ENCODE data around the gene PRTG. TPM values are rescaled to one million over a fixed set of nuclear protein-coding genes. Genes with fewer than 3 reads are reported as not detected.
"Not testable (repeated sequence)": the region's sequence is repeated elsewhere in the genome, so short reads cannot be mapped to it uniquely, and the experiment has no call there.

PRTG gene
- total RNA-seq, 1 donor, result under 0.01 TPM

DNA sequence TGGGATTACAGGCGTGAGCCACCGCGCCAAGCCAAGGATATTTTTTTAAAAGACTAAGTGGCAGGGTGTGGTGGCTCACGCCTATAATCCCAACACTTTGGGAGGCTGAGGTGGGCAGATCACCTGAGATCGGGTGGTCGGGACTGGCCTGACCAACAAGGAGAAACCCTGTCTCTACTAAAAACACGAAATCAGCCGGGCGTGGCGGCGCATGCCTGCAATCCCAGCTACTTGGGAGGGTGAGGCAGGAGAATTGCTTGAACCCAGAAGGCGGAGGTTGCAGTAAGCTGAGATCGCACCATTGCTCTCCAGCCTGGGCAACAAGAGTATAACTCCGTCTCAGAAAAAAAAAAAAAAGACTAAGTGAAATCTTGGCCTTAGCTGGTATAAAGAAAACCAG lies 49.8 kb downstream of the PRTG start:
- not testable (repeated sequence) for H3K27me3 ChIP-seq (ENCODE audit: insufficient read depth, low read length); H3K4me1 ChIP-seq (ENCODE audit: insufficient read depth, low read length); H3K4me3 ChIP-seq (ENCODE audit: low read length); H3K9me3 ChIP-seq (ENCODE audit: low read depth, low read length)

DNA sequence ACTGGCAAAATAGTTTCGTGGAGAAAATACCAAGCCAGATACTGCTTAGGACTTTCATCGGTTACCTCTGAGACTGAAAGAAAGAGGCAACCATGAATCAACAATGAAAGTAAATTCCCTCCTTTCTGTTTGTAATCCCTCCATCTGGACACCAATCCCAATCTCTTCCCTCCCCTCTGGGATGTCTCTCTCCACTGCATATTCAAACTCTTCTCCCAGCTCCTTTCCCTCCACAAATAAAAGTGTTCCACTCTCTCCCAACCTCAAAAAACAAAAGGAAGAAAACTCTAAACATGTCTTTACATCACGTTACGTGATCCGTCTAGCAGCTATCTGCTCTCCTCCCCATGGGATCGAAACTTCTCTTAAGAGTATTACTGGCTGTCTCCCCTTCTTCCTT lies 55.2 kb downstream of the PRTG start:
- Histone ChIP-seq H3K27me3 (ENCODE audit: insufficient read depth, low read length) (no peaks in the 10 kb centered on the region), H3K4me3 (ENCODE audit: low read length) (no peak overlapping the region), H3K9me3 (ENCODE audit: low read depth, low read length) (no peaks in the 10 kb centered on the region), H3K4me1 (ENCODE audit: insufficient read depth, low read length) (peaks cover 4% of the 10 kb centered on the region)

GRCh38 chr15:55685286-55685685 lies 57.7 kb downstream of the PRTG start:
- Histone ChIP-seq H3K4me3 (ENCODE audit: low read length) (no peak overlapping the region), H3K4me1 (ENCODE audit: insufficient read depth, low read length) (peaks cover 4% of the 10 kb centered on the region), H3K27me3 (ENCODE audit: insufficient read depth, low read length) (no peaks in the 10 kb centered on the region), H3K9me3 (ENCODE audit: low read depth, low read length) (no peaks in the 10 kb centered on the region)

- Histone ChIP-seq H3K27me3 (ENCODE audit: insufficient read depth, low read length) (no peaks in the 10 kb centered on the region), H3K4me1 (ENCODE audit: insufficient read depth, low read length) (peaks cover 4% of the 10 kb centered on the region), H3K9me3 (ENCODE audit: low read depth, low read length) (no peaks in the 10 kb centered on the region), H3K4me3 (ENCODE audit: low read length) (no peak overlapping the region)
These were observed 59.6 kb downstream of the PRTG start for GRCh38 chr15:55683376-55683775.

GRCh38 chr15:55681631-55682030 lies 61.3 kb downstream of the PRTG start:
- Histone ChIP-seq H3K4me1 (ENCODE audit: insufficient read depth, low read length) (peaks cover 4% of the 10 kb centered on the region), H3K4me3 (ENCODE audit: low read length) (no peak overlapping the region), H3K9me3 (ENCODE audit: low read depth, low read length) (no peaks in the 10 kb centered on the region), H3K27me3 (ENCODE audit: insufficient read depth, low read length) (no peaks in the 10 kb centered on the region)

GRCh38 chr15:55676507-55676906 lies 66.4 kb downstream of the PRTG start:
- H3K9me3 ChIP-seq (ENCODE audit: low read depth, low read length), result no peaks in the 10 kb centered on the region
- peaks cover 6% of the 10 kb centered on the region for H3K27me3 ChIP-seq (ENCODE audit: insufficient read depth, low read length)
- H3K4me3 ChIP-seq (ENCODE audit: low read length), result no peak overlapping the region
- H3K4me1 ChIP-seq (ENCODE audit: insufficient read depth, low read length), result no peaks in the 10 kb centered on the region

DNA sequence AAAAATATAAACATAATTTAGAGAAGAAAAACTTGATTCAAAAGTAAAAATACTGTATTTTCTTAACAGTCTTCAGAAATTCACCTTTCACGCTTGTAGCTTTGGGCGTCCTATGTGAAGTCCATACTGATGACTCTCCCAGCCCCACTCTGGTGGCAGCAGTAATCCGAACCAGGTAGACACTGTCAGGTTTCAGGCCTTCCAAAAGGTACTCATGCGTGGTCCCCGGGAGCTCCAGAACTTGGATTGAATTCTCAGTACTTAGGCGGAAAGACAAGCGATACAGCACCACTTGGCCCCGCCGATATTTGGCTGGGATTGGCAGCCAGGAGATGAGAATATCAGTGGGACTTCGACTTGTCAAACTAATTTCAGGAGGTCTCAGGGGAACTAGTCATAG lies 69.7 kb downstream of the PRTG start:
- H3K9me3 ChIP-seq (ENCODE audit: low read depth, low read length), result no peaks in the 10 kb centered on the region
- H3K27me3 ChIP-seq (ENCODE audit: insufficient read depth, low read length), result peaks cover 6% of the 10 kb centered on the region
- no peaks in the 10 kb centered on the region for H3K4me1 ChIP-seq (ENCODE audit: insufficient read depth, low read length)
- H3K4me3 ChIP-seq (ENCODE audit: low read length), result no peak overlapping the region

- Histone ChIP-seq H3K4me3 (ENCODE audit: low read length) (no peak overlapping the region), H3K4me1 (ENCODE audit: insufficient read depth, low read length) (no peaks in the 10 kb centered on the region), H3K27me3 (ENCODE audit: insufficient read depth, low read length) (peaks cover 6% of the 10 kb centered on the region), H3K9me3 (ENCODE audit: low read depth, low read length) (no peaks in the 10 kb centered on the region)
These were observed 73.7 kb downstream of the PRTG start for GRCh38 chr15:55669270-55669669.

DNA sequence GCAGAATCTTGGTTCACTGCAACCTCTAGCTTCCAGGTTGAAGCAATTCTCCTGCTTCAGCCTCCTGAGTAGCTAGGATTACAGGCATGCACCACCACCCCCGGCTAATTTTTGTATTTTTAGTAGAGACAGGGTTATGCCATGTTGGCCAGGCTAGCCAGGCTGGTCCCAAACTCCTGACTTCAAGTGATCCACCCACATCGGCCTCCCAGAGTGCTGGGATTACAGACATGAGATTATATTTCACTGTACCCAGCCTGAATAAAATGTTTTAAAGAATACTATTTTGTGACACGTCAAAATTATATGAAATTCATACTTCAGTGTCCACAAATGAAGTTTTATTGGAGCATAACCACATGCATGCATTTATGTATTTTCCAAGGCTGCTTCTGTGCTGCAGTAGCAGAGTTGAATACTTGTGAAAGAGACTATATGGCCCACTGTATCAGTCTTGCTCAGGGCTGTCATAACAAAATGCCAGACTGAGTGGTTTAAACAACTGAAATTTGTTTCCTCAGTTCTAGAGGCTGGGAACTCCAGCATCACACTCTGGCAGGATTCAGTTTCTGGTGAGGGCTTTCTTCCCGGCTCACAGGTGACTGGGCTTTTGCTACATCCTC lies 77.2 kb downstream of the PRTG start:
- no peak overlapping the region for H3K4me3 ChIP-seq (ENCODE audit: low read length)
- no peaks in the 10 kb centered on the region for H3K9me3 ChIP-seq (ENCODE audit: low read depth, low read length)
- H3K4me1 ChIP-seq (ENCODE audit: insufficient read depth, low read length), result no peaks in the 10 kb centered on the region
- H3K27me3 ChIP-seq (ENCODE audit: insufficient read depth, low read length), result no peaks in the 10 kb centered on the region

DNA sequence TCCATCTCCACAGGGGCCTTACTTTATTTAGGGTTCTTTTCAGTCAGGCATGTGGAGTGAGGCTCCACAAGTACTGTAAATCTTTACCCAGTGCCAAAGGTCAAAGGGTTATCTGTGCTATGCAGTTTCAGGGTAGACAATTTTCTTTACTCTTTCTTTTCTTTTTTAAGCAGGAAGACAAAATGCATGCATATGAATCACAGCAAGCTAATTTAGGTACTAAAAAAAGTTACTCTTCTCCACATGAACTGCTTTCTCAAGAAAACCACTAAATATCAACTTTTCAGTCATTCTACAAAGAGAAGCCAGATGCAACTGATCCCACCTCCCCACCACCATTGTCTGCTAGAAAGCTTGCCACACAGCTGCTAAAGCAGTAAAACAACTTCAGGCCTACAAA lies 81.5 kb downstream of the PRTG start:
- no peaks in the 10 kb centered on the region for H3K9me3 ChIP-seq (ENCODE audit: low read depth, low read length)
- H3K27me3 ChIP-seq (ENCODE audit: insufficient read depth, low read length), result no peaks in the 10 kb centered on the region
- H3K4me1 ChIP-seq (ENCODE audit: insufficient read depth, low read length), result no peaks in the 10 kb centered on the region
- H3K4me3 ChIP-seq (ENCODE audit: low read length), result no peak overlapping the region

- no peaks in the 10 kb centered on the region for H3K27me3 ChIP-seq (ENCODE audit: insufficient read depth, low read length)
- H3K4me1 ChIP-seq (ENCODE audit: insufficient read depth, low read length), result no peaks in the 10 kb centered on the region
- no peak overlapping the region for H3K4me3 ChIP-seq (ENCODE audit: low read length)
- H3K9me3 ChIP-seq (ENCODE audit: low read depth, low read length), result no peaks in the 10 kb centered on the region
These were observed 82.8 kb downstream of the PRTG start for GRCh38 chr15:55660153-55660552.

DNA sequence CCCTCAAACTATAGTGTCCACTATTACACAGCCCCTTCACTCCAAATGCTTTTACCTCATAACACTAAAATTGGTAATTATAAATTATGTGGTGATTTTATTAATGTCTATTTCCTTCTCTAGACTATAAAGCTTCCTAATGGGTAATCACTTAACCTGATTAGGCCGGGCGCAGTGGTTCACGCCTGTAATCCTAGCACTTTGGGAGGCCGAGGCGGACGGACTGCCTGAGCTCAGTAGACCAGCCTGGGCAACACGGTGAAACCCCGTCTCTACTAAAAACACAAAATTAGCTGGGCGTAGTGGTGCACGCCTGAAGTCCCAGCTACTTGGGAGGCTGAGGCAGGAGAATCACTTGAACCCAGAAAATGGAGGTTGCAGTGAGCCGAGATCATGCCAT lies 83.5 kb downstream of the PRTG start:
- no peaks in the 10 kb centered on the region for H3K4me1 ChIP-seq (ENCODE audit: insufficient read depth, low read length)

GRCh38 chr15:55658886-55659285 lies 84.1 kb downstream of the PRTG start:
- Histone ChIP-seq H3K27me3 (ENCODE audit: insufficient read depth, low read length) (no peaks in the 10 kb centered on the region), H3K4me1 (ENCODE audit: insufficient read depth, low read length) (no peaks in the 10 kb centered on the region), H3K4me3 (ENCODE audit: low read length) (no peak overlapping the region), H3K9me3 (ENCODE audit: low read depth, low read length) (no peaks in the 10 kb centered on the region)

More for the DNA sequence above, 83.5 kb downstream of the PRTG start:
- Histone ChIP-seq H3K4me3 (ENCODE audit: low read length) (no peak overlapping the region), H3K27me3 (ENCODE audit: insufficient read depth, low read length) (no peaks in the 10 kb centered on the region), H3K9me3 (ENCODE audit: low read depth, low read length) (no peaks in the 10 kb centered on the region)

- Histone ChIP-seq H3K9me3 (ENCODE audit: low read depth, low read length) (no peaks in the 10 kb centered on the region), H3K27me3 (ENCODE audit: insufficient read depth, low read length) (no peaks in the 10 kb centered on the region), H3K4me1 (ENCODE audit: insufficient read depth, low read length) (no peaks in the 10 kb centered on the region), H3K4me3 (ENCODE audit: low read length) (no peak overlapping the region)
These were observed 88.4 kb downstream of the PRTG start for GRCh38 chr15:55654561-55655031.

- H3K4me1 ChIP-seq (ENCODE audit: insufficient read depth, low read length), result no peaks in the 10 kb centered on the region
- no peaks in the 10 kb centered on the region for H3K9me3 ChIP-seq (ENCODE audit: low read depth, low read length)
- no peaks in the 10 kb centered on the region for H3K27me3 ChIP-seq (ENCODE audit: insufficient read depth, low read length)
- no peak overlapping the region for H3K4me3 ChIP-seq (ENCODE audit: low read length)
These were observed 90.0 kb downstream of the PRTG start for GRCh38 chr15:55652909-55653495.

DNA sequence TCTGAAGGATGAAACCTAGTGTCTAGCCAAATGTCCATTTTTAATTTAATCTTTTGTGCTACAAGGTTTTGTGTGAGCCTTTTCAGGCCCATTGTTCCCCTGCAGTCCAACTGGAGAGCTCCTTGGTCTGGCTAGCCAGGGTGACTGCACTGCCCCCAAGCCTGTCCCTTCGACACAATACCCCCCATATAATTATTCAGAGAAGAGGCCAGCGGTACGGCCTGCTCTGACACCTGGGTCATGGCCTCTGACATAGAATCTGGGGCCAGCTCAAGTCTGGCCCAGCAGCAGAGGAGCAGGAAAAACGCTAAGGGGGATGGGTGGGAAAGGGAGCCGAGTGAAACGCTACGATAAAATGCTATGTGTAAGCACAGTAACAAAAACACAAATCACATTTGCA lies 90.6 kb downstream of the PRTG start:
- no peaks in the 10 kb centered on the region for H3K27me3 ChIP-seq (ENCODE audit: insufficient read depth, low read length)
- no peak overlapping the region for H3K4me3 ChIP-seq (ENCODE audit: low read length)
- H3K4me1 ChIP-seq (ENCODE audit: insufficient read depth, low read length), result no peaks in the 10 kb centered on the region
- H3K9me3 ChIP-seq (ENCODE audit: low read depth, low read length), result no peaks in the 10 kb centered on the region
